GM19240 (cell line): Measurements from ENCODE around the gene HOXB2.
"Not testable (repeated sequence)": the region's sequence is repeated elsewhere in the genome, so short reads cannot be mapped to it uniquely, and the experiment has no call there.

ENCODE experiments used
- DNase-seq: peaks from one replicate; pipeline ENCODE4 v3.0.0; 2011; ENCODE audit warnings: low spot score; ENCODE audit not compliant: insufficient read length

HOXB2 gene

GRCh38 chr17:48541577-48542113, 3.3 kb downstream of the HOXB2 start:
- DNase-seq, result no peak

GRCh38 chr17:48541036-48541576, 3.8 kb downstream of the HOXB2 start:
- DNase-seq, result no peak

- no peak for DNase-seq
These were observed 4.7 kb downstream of the HOXB2 start for GRCh38 chr17:48540213-48540612.

- no peak for DNase-seq
These were observed 5.7 kb downstream of the HOXB2 start for GRCh38 chr17:48539177-48539576.

- no peak for DNase-seq
These were observed 7.6 kb downstream of the HOXB2 start for GRCh38 chr17:48537316-48537715.

GRCh38 chr17:48535793-48536559, 8.9 kb downstream of the HOXB2 start:
- not testable (repeated sequence) for DNase-seq

GRCh38 chr17:48532261-48532660, 12.6 kb downstream of the HOXB2 start:
- DNase-seq, result no peak

GRCh38 chr17:48530887-48531272, 14.0 kb downstream of the HOXB2 start, which contains the start of gene HOXB1:
TSS of gene HOXB1 (minus strand) at chr17:48531011. CDS start at chr17:48530904, 107 bp downstream.
- no peak for DNase-seq

GRCh38 chr17:48530208-48530886, 14.6 kb downstream of the HOXB2 start:
- no peak for DNase-seq

GRCh38 chr17:48529683-48530009, 15.3 kb downstream of the HOXB2 start:
- DNase-seq, result no peak

GRCh38 chr17:48528936-48529682, 15.8 kb downstream of the HOXB2 start:
- DNase-seq, result no peak

- no peak for DNase-seq
These were observed 16.6 kb downstream of the HOXB2 start for GRCh38 chr17:48528153-48528935.

GRCh38 chr17:48527547-48527932, 17.4 kb downstream of the HOXB2 start:
- DNase-seq, result no peak

- DNase-seq, result no peak
These were observed 18.0 kb downstream of the HOXB2 start for GRCh38 chr17:48526608-48527546.

- DNase-seq, result no peak
These were observed 21.9 kb downstream of the HOXB2 start for GRCh38 chr17:48523010-48523409.

GRCh38 chr17:48522031-48522653, 22.8 kb downstream of the HOXB2 start:
- no peak for DNase-seq

GRCh38 chr17:48520631-48521079, 24.3 kb downstream of the HOXB2 start:
- DNase-seq, result no peak

- no peak for DNase-seq
These were observed 25.5 kb downstream of the HOXB2 start for GRCh38 chr17:48519427-48519826.

- DNase-seq, result no peak
These were observed 27.4 kb downstream of the HOXB2 start for GRCh38 chr17:48517478-48517877.
